UCSD-AML1 (cell line): ENCODE data around the gene ZNF821.
"Not testable (repeated sequence)": the region's sequence is repeated elsewhere in the genome, so short reads cannot be mapped to it uniquely, and the experiment has no call there.

Experiments
- DNase-seq: peaks from one replicate; lab custom pipeline; 2025; ENCODE audit not compliant: unreplicated experiment; lab: John Stamatoyannopoulos, UW

The ZNF821 gene

DNA sequence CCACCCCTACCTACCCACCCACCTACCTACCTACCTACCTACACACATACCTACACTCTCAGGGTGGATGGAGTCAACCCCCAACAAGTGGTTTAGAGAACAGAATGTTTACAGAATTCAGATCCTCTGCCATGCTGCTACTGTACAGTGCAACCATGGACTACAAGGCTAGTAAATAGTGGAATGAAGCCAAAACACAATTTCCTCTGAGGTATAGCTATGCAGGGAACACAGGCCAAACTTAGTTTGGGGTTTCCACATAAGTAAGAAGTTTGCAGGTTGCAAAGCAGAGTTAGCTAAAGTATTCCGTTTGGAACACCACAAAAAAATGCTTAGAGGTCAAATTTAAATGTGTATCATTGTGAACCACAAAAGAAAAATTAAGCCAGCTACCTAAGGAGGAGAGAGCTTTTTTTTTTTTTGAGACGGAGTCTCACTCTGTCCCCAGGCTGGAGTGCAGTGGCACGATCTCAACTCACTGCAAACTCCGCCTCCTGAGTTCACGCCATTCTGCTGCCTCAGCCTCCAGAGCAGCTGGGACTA is 72.7 kb downstream of the ZNF821 start:
- DNase-seq = no peak

DNA sequence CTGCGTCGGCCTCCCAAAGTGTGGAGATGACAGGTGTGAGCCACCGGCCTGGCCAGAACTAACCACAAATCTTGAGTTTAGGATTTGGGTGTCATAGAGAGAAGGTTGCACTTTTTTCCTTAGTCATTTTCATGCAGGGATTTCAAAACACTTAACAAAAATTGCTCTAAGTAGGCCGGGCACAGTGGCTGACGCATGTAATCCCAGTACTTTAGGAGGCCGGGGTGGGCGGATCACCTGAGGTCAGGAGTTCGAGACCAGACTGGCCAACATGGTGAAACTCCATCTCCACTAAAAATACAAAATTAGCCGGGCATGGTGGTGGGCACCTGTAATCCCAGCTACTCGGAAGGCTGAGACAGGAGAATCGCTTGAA is 73.8 kb downstream of the ZNF821 start:
- DNase-seq = not testable (repeated sequence)
